ENCODE results near the gene MSN. TPM values are rescaled to one million over a fixed set of nuclear protein-coding genes. Genes with fewer than 3 reads are reported as not detected.
A peak's percentile ranks its signal among the peaks of the same experiment; 100 is the strongest.

MSN gene
- total and polyA plus RNA-seq, 10 of the 15 experiments (the other 5 are each of a cell fraction or from before 2014, with no cell fraction given): 93.8 to 432 (median 270) TPM

DNA sequence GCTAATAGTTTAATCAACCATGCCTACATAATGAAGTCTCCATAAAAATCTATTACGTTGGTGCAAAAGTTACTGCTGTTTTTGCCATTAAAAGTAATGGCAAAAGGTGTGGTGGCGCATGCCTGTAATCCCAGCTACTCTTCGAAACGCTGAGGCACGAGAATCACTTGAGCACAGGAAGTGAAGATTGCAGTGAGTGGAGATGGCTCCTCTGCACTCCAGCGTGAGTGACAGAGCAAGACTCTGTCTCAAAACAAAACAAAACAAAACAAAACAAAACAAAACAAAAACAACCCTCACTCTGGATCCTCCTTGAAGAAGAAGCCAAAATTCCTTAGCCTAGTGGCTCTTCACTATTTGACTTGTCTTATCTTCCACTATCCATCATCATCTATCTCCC, 78.0 kb downstream of the MSN start:
- no peaks in the 10 kb centered on the region for H3K9me3 ChIP-seq (replicated peaks; ENCODE audit: control insufficient read depth, insufficient read depth, low read length)
- no peaks in the 10 kb centered on the region for H3K79me2 ChIP-seq (ENCODE audit: control insufficient read depth, insufficient read depth, low read length)
- FAIRE-seq (no peak), DNase-seq (ENCODE audit: low read depth, low spot score) (no peak), ATAC-seq (peak; percentile 54)
- 31% methylated on average over 6 of the region's 6 CpGs for WGBS (ENCODE audit: insufficient coverage, insufficient replicate concordance, low lambda C conversion rate, missing lambda C conversion rate)
- H3K4me3 ChIP-seq: no peak overlapping the region
- in situ Hi-C loops (cut with MboI): no loop called here
- no peak overlapping the region for H3K9ac ChIP-seq (ENCODE audit: control insufficient read depth, insufficient read depth, low read length)
- no peak overlapping the region for H2AFZ ChIP-seq (ENCODE audit: control insufficient read depth, low read depth, low read length)
- H3K27ac ChIP-seq (ENCODE audit: control insufficient read depth, insufficient read depth): no peak overlapping the region
- SMC1A ChIA-PET (ENCODE audit: uncharacterized antibody, unreplicated experiment): interaction anchor here (0.6 to 2.1 kb wide), 9 partner anchors 9 to 986 kb away, joined by 3 to 5 read pairs (median 3); no protein-coding TSS in a partner anchor
- H3K27me3 ChIP-seq (replicated peaks in 1 of 2; ENCODE audit: control insufficient read depth in 2 of 2, insufficient read depth in 2 of 2, low read length in 1 of 2): no peaks in the 10 kb centered on the region
- H3K36me3 ChIP-seq (ENCODE audit: control insufficient read depth in 2 of 2, insufficient read depth in 2 of 2, low read length in 1 of 2): peaks cover 0 to 5% of the 10 kb centered on the region in 2 experiments; a peak in 1 of 4 replicates
- POLR2A ChIA-PET: no interaction called here
- CTCF ChIA-PET: interaction anchor here (0.7 to 1.9 kb wide), 9 partner anchors 66 to 663 kb away, joined by 3 to 11 read pairs (median 3); no protein-coding TSS in a partner anchor
- no peak overlapping the region for H3K4me2 ChIP-seq (ENCODE audit: control insufficient read depth, insufficient read depth)
- H3K4me1 ChIP-seq (ENCODE audit: control insufficient read depth, insufficient read depth, low read length): no peaks in the 10 kb centered on the region
- BruUV-seq (replicated peaks): no TSS peak
- RAD21 ChIA-PET (ENCODE audit: unreplicated experiment): interaction anchor here (0.7 to 1.2 kb wide), 6 partner anchors 19 to 987 kb away, joined by 3 to 6 read pairs (median 4); no protein-coding TSS in a partner anchor
- no peaks in the 10 kb centered on the region for H4K20me1 ChIP-seq (ENCODE audit: control insufficient read depth, insufficient read depth)
- intact Hi-C loops (cut with micrococcal nuclease; ENCODE audit: unreplicated experiment): loop anchor here (1.0 to 5.0 kb wide), 4 partner anchors 82 to 365 kb away; no protein-coding TSS in a partner anchor
- TF ChIP-seq, protein P1, sequence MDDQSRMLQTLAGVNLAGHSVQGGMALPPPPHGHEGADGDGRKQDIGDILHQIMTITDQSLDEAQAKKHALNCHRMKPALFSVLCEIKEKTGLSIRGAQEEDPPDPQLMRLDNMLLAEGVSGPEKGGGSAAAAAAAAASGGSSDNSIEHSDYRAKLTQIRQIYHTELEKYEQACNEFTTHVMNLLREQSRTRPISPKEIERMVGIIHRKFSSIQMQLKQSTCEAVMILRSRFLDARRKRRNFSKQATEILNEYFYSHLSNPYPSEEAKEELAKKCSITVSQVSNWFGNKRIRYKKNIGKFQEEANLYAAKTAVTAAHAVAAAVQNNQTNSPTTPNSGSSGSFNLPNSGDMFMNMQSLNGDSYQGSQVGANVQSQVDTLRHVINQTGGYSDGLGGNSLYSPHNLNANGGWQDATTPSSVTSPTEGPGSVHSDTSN (IDR thresholded peaks at IDR 0.05; ENCODE audit: insufficient replicate concordance, low read depth, low read length): peak; percentile 14
- TF ChIP-seq, protein P2, sequence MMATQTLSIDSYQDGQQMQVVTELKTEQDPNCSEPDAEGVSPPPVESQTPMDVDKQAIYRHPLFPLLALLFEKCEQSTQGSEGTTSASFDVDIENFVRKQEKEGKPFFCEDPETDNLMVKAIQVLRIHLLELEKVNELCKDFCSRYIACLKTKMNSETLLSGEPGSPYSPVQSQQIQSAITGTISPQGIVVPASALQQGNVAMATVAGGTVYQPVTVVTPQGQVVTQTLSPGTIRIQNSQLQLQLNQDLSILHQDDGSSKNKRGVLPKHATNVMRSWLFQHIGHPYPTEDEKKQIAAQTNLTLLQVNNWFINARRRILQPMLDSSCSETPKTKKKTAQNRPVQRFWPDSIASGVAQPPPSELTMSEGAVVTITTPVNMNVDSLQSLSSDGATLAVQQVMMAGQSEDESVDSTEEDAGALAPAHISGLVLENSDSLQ (IDR thresholded peaks at IDR 0.05): peak; percentile 89
- TF ChIP-seq NBN (IDR thresholded peaks at IDR 0.05): no peak
- no peak for TF ChIP-seq NFXL1 (IDR thresholded peaks at IDR 0.05; ENCODE audit: borderline replicate concordance)

Measured in GM12878 (cell line).